Peyer's patch (tissue), 4 donors: ENCODE results near the gene GPSM1. TPM values are rescaled to one million over a fixed set of nuclear protein-coding genes. Genes with fewer than 3 reads are reported as not detected.

ENCODE experiments used
- DNase-seq, 3 donors: peaks; one replicate each; pipeline ENCODE4 v3.0.0-alpha.2; 2017 to 2019
- H3K27ac ChIP-seq, 4 donors: fragments of 200-600 bp; sonication (generic); one replicate each; pipeline ENCODE4 v1.5.1; 2016 to 2019
- H3K27me3 ChIP-seq, 2 donors: fragments of 200-600 bp; sonication (generic); one replicate each; pipeline ENCODE4 v1.5.1; 2019
- H3K36me3 ChIP-seq, 3 donors: fragments of 200-600 bp; sonication (generic); one replicate each; pipeline ENCODE4 v1.5.1; 2016 to 2019
- H3K4me1 ChIP-seq, 4 donors: fragments of 200-600 bp; sonication (generic); one replicate each; pipeline ENCODE4 v1.5.1; 2016 to 2019
- H3K4me3 ChIP-seq, 4 donors: fragments of 200-600 bp; sonication (generic); 1 replicate in 3 of 4; 2 replicates in 1 of 4; pipeline ENCODE4 v1.5.1; 2016 to 2019; ENCODE audit warnings: mild to moderate bottlenecking in 1 of 4
- H3K9me3 ChIP-seq, 4 donors: fragments of 200-600 bp; sonication (generic); one replicate each; pipeline ENCODE4 v1.5.1; 2016 to 2019; ENCODE audit warnings: mild to moderate bottlenecking in 1 of 4
- POLR2A ChIP-seq, 2 donors: fragments of 450-650 bp; IDR thresholded peaks; one replicate each; pipeline ENCODE4 v1.5.1; 2017; ENCODE audit warnings: antibody characterized with exemption in 2 of 2, mild to moderate bottlenecking in 2 of 2, moderate library complexity in 2 of 2
- total RNA-seq, 4 donors: library from RNA; depleted of rRNA; stranded (reverse); fragments of >200 nt; gene quantifications; one replicate each; pipeline ENCODE4 v1.1.0, GENCODE V29; 2016
- TF ChIP-seq, protein P1 (sequence below), 6 experiments: fragments of 450-650 bp in 4 of 6; fragments of 200-600 bp in 2 of 6; sonication (generic) in 1 of 6; IDR thresholded peaks; one replicate each; pipeline ENCODE4 v1.5.1; 2017 to 2019; ENCODE audit warnings: antibody characterized with exemption in 6 of 6, mild to moderate bottlenecking in 3 of 6, moderate library complexity in 1 of 6

The GPSM1 gene
- total RNA-seq, 4 donors from 2014 or later: 3.7 to 25.6 (median 6.0) TPM

DNA sequence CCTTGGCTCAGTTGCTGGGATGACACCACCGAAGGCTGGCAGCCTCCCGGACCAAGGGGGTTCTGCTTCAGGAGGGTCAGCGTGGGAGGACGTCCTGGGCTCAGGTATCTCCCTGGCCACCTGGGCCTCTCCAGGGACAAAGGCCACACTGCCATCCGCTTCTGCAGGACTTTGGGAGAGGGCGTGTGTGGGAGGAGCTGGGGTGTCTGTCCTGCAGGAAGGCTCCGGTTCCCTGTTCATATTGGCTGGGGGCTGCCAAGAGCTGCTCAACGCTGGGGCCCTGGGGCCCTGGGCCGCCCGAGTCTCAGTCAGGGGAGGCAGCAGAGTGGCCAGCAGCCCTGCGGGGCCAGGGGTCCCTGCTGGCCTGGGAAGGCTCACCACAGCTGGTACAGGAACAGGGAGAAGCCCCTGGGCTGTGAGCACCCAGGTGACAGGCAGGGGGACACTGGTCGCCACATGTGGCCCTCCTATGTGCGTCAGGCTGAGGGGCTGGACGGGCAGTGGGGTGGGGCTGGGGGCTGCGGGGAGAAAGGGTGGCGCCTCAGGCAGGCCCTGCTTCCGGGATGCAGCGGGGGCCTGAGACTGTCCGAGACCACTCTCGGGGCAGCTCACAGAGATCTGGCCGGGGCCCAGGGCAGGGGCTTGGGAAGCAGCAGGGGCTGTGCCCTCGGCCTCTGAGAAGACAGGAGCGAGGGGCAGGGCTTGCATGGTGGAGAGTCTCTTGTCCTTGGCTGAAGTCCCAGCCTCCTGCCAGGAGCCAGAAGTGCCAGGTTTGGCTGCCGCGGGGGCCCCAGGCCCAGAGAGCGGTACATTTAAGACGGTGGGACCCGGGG lies 51.0 kb downstream of the GPSM1 start:
- Histone ChIP-seq H3K4me3 (no peak overlapping the region), H3K9me3 (no peaks in the 10 kb centered on the region), H3K4me1 (no peaks in the 10 kb centered on the region), H3K27ac (no peak overlapping the region), H3K27me3 (no peaks in the 10 kb centered on the region), H3K36me3 (peaks cover 0 to 53% (median 0%) of the 10 kb centered on the region in 3 donors)
- TF ChIP-seq POLR2A (IDR thresholded peaks at IDR 0.05): no peak
- TF ChIP-seq, protein P1, sequence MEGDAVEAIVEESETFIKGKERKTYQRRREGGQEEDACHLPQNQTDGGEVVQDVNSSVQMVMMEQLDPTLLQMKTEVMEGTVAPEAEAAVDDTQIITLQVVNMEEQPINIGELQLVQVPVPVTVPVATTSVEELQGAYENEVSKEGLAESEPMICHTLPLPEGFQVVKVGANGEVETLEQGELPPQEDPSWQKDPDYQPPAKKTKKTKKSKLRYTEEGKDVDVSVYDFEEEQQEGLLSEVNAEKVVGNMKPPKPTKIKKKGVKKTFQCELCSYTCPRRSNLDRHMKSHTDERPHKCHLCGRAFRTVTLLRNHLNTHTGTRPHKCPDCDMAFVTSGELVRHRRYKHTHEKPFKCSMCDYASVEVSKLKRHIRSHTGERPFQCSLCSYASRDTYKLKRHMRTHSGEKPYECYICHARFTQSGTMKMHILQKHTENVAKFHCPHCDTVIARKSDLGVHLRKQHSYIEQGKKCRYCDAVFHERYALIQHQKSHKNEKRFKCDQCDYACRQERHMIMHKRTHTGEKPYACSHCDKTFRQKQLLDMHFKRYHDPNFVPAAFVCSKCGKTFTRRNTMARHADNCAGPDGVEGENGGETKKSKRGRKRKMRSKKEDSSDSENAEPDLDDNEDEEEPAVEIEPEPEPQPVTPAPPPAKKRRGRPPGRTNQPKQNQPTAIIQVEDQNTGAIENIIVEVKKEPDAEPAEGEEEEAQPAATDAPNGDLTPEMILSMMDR (IDR thresholded peaks at IDR 0.05): no peak
- no peak for DNase-seq

DNA sequence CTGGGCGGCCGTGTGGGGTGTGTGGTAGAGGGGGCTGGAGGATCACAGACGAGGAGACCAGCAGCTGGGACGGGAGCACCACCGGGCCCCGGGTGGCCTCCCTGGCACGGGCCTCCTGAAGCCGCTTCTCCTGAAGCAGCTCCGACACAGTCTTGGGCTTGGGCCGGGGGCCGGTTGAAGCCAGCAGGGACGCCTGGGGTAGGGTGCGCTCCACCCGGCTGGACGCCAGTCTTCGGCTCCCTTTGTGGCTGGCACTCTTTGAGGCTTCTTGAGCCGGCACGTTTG lies 51.6 kb downstream of the GPSM1 start:
- H3K27ac ChIP-seq: no peak overlapping the region
- no peaks in the 10 kb centered on the region for H3K4me1 ChIP-seq
- DNase-seq: no peak
- H3K27me3 ChIP-seq: no peaks in the 10 kb centered on the region
- peaks cover 0 to 59% (median 0%) of the 10 kb centered on the region in 3 donors for H3K36me3 ChIP-seq
- no peaks in the 10 kb centered on the region for H3K9me3 ChIP-seq
- TF ChIP-seq, protein P1 (IDR thresholded peaks at IDR 0.05): no peak
- TF ChIP-seq POLR2A (IDR thresholded peaks at IDR 0.05): no peak
- no peak overlapping the region for H3K4me3 ChIP-seq

DNA sequence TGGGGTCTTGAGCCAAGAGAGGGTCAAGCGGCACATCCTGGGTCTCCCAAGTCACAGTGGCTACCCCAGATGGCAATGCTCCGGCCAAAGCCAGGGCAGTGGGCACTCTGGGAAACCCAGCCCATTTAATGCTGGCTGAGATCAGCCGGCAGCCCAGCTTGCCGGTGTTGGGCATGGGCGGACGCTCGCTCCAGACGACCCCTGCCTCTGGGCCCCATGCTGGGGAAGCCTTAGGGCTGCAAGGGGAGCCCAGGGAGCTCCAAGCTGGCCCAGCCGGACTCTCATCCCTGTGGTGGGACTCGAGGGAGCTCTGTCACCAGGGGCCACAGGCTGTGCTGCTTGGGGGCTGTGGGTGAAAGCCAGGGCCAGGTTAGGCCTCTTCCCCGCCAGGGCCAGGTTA lies 52.1 kb downstream of the GPSM1 start:
- H3K27me3 ChIP-seq: no peaks in the 10 kb centered on the region
- no peak for DNase-seq
- no peak overlapping the region for H3K4me3 ChIP-seq
- no peak overlapping the region for H3K27ac ChIP-seq
- TF ChIP-seq POLR2A (IDR thresholded peaks at IDR 0.05): no peak
- TF ChIP-seq, protein P1 (IDR thresholded peaks at IDR 0.05): no peak
- H3K36me3 ChIP-seq: peaks cover 0 to 63% (median 0%) of the 10 kb centered on the region in 3 donors
- H3K4me1 ChIP-seq: no peaks in the 10 kb centered on the region
- no peaks in the 10 kb centered on the region for H3K9me3 ChIP-seq

DNA sequence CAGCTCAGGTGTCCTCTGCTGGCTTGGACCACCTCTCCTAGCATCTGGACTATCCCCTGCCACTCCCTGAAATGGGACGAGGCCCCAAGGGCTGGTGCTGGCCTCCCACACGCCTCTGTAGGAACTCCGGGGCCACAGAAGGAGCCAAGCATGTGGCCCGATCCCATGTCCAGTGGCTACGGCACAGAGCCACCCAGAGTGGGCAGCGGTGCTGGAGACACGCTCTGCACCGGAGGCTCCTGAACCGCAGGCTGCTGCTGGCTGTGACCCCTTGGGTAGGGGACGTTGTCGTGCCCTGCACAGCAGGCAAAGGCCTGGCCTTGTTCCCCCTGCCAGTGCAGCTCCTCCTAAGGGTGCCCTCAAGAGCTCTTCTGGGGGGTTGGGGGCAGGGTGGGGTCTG lies 52.6 kb downstream of the GPSM1 start:
- H3K4me3 ChIP-seq: no peak overlapping the region
- TF ChIP-seq, protein P1 (IDR thresholded peaks at IDR 0.05): no peak
- TF ChIP-seq POLR2A (IDR thresholded peaks at IDR 0.05): no peak
- H3K9me3 ChIP-seq: no peaks in the 10 kb centered on the region
- no peak overlapping the region for H3K27ac ChIP-seq
- no peak for DNase-seq
- no peaks in the 10 kb centered on the region for H3K27me3 ChIP-seq
- H3K36me3 ChIP-seq: peaks cover 0 to 67% (median 0%) of the 10 kb centered on the region in 3 donors
- H3K4me1 ChIP-seq: no peaks in the 10 kb centered on the region

DNA sequence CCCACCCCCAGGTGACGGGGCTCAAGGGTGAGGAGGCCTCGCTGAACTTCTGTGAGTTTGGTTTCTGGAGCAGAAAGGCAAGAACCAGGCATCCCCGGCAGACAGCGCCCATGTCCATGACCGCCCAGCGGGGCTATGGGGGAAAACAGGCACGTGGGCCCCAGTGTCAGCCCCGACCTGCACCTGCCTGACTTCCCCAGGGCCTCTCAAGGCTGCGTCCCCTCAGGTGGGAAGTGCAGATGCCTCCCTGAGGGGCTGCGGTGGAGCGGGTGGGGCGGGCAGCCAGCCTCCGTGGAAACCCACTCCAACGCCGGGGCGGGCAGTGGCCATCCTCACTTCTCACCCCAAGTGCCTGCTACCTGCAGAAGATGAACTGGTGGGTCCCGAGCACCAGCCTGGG lies 53.0 kb downstream of the GPSM1 start:
- H3K4me3 ChIP-seq: no peak overlapping the region
- peaks cover 0 to 72% (median 0%) of the 10 kb centered on the region in 3 donors for H3K36me3 ChIP-seq
- no peaks in the 10 kb centered on the region for H3K4me1 ChIP-seq
- H3K27me3 ChIP-seq: no peaks in the 10 kb centered on the region
- no peak for TF ChIP-seq POLR2A (IDR thresholded peaks at IDR 0.05)
- TF ChIP-seq, protein P1 (IDR thresholded peaks at IDR 0.05): no peak
- no peak overlapping the region for H3K27ac ChIP-seq
- no peaks in the 10 kb centered on the region for H3K9me3 ChIP-seq
- DNase-seq: no peak
